ENCODE results near the gene IL16.

DNA sequence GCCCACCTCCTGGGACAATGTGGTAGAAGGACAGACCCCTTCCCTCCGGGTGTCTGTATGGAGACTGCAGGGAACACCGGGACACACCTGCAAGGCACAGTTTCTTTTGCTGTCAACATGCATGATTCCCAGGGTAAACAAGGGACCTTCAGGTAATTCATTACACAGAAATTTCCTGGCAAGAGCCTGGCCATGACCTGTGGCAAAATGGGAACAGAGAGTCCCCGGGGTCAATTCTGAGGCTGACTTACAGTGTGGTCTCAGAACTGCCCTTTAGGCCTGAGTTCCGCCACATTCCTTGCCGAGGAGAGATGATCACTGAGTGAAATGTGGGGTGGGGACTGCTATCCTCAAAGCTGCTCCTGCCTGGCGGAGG is 121.0 kb downstream of the IL16 start:
- TF ChIP-seq YY1 (IDR thresholded peaks at IDR 0.05; ENCODE audit: borderline replicate concordance in 1 of 3, control insufficient read depth in 1 of 3, extremely low read depth in 1 of 3, insufficient read depth in 3 of 3, insufficient read length in 1 of 3, insufficient replicate concordance in 2 of 3, low read depth in 1 of 3, low read length in 2 of 3) (no peak), POLR2AphosphoS5 (IDR thresholded peaks at IDR 0.05; ENCODE audit: control insufficient read depth, insufficient read depth, low read depth, low read length) (no peak), RBFOX2 (IDR thresholded peaks at IDR 0.05; ENCODE audit: low read depth, low read length) (no peak), CTCF (IDR thresholded peaks at IDR 0.05 in 2 of 3, conservative IDR thresholded peaks at IDR 0.05 in 1 of 3; ENCODE audit: insufficient read depth in 2 of 3, low read depth in 1 of 3, low read length in 3 of 3) (no peak), ZSCAN29 (IDR thresholded peaks at IDR 0.05) (no peak), POLR2A (conservative IDR thresholded peaks at IDR 0.05) (no peak), EP300 (IDR thresholded peaks at IDR 0.05; ENCODE audit: low read length) (no peak), HCFC1 (IDR thresholded peaks at IDR 0.05; ENCODE audit: low read depth, low read length) (no peak)
